GM19452 (cell line): ENCODE results near the gene PKD1.
"Not testable (repeated sequence)": the region's sequence is repeated elsewhere in the genome, so short reads cannot be mapped to it uniquely, and the experiment has no call there.

Experiments used
- ATAC-seq: cut with Tn5 transposase; IDR thresholded peaks from one replicate; pipeline ENCODE4 v1.9.1; 2021; ENCODE audit not compliant: unreplicated experiment

PKD1 gene

DNA sequence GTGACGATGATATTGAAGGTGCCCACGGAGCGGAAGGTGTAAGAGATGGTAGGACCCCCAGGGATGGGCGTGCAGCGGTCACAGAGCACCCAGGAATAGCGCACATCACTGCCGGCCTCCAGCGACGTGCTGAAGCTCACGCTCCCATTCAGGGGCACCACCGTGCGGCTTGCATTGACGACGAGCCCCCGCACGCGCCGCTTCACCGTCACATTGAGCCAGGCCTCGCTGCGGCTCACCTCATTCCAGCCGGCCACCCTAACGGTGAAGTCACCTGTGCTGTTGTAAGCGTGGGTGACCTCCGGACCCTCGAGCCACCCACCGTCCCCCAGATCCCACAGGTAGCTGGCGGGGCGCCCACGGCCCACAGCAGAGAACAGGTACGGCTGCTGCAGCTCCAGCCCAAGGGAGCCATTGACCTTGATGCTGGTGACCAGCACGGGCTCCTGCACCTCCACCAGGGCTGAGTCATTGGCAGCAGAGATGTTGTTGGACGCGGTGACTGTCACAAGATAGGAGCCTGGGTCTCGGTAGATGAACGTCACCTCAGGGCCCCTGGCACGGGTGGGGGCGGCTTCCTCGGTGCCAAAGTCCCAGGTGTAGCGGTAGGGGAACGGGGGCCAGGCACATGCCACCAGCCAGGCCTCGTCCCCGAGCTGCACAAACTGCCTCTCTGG is 25.2 kb downstream of the PKD1 start:
- not testable (repeated sequence) for ATAC-seq

DNA sequence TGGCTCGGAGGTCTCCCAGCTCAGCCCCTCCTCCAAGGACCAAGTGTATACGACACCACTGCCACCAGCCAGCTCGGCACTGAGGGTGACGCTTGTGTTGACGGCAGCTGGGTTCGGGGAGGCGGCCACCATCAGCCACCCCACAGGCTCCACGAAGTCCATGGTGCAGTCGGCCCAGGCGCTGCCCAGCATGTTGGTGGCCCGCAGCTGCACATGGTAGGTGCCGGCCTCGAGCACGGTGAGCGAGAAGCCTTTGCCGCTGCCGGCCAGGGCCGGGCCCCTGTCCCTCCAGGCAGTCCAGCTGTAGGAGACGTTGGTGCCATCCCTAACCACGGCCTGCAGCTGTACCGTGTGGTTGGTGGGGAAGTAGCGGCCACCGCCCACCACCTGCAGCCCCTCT is 25.8 kb downstream of the PKD1 start:
- ATAC-seq = not testable (repeated sequence)

DNA sequence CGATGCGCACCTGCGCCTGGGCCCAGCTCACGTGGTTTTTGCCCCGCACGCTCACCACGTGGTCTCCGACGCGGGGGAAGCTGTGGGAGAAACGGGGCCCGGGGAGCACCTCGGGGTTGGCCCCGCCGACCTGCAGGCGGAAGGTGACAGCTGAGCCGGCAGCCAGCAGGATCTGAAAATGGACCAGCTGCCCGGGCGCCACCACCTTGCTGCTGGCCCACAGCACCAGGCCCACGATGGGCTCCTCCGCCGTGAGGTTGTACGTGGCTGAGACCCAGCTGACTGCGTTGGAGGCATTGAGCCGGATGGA is 26.5 kb downstream of the PKD1 start:
- not testable (repeated sequence) for ATAC-seq

DNA sequence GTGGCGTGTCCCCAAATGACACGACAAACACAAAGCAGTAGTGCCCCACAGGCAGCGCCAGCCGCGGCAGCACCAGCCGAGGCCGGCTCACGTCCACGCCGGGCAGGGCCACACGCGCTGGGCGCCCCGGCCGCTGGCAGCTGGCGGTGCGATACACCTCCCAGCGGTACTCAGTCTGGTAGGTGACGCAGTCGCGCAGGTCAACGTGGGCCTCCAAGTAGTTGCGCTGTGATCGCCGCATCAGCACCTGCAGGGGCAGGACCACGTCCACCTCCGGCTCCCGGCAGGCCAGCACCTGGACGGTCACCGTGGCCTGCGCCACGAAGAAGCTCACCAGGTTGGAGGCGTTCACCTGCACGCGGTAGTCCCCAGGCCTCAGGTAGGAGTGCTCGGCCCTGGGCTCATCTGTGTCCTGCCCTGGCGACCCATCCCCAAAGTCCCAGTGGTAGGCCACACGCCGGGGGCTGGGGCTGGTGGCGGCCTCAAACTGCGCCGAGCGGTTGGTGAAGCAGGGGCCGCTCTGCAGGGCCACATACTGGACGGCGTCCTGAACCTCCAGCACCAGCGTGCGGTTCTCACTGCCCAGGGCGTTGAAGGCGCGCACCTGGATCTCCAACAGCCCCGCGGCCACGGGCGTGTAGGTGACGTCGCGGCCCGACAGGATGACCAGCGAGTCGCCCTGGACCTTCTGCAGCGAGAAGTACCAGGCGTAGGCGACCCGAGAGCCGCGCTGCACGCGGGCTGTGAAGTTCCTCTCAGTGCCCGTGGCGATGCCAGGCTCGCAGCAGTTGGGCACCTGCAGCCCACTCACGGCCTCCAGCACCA is 27.0 kb downstream of the PKD1 start:
- ATAC-seq = not testable (repeated sequence)

DNA sequence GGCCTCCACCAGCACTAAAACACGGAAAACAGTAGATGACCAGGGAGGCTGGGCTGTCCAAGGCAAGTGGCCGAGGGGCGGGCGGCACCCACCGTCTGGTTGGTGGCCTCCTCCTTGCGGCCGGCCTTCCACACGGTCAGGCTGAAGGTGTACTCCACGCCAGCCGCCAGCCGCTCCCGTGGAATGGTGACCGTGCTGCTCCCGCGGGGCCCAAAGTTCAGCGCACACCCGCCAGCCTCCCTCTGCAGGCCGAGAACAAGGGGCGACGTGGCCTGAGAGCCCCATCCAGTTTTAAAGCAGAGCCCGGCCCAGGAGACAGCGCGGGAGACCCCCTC is 27.9 kb downstream of the PKD1 start:
- not testable (repeated sequence) for ATAC-seq

DNA sequence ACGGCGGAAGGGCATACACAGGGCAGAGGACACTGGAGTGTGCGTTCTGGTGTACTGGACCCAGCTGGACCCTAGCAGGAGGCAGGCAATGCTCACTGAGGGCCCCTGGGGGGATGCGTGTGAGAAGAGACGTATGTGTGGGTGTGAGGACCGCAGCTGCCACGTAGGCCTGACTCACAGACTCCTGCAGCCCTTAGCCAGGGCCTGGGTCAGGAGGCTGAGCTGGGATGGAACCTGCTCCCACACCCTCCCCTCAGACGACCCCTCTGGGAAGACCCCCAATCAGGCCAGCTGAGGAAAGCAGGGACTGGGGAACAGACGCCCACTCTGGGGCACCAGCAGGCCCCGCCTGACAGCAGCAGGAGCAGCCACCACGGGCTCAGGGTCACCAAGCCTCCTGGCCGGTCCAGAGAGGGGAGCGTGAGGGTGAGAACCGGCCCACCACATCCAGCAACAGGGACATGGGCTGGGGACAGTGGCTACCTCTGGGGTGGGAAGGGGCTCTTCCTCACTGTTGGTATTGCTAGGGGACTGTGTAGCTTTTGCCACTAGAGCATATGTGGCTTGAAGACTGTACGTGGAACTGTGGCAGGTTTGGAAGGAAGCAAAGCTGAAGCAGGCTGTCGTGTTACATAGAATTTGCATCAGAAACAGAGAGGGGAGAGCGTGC is 28.4 kb downstream of the PKD1 start:
- ATAC-seq = not testable (repeated sequence)

DNA sequence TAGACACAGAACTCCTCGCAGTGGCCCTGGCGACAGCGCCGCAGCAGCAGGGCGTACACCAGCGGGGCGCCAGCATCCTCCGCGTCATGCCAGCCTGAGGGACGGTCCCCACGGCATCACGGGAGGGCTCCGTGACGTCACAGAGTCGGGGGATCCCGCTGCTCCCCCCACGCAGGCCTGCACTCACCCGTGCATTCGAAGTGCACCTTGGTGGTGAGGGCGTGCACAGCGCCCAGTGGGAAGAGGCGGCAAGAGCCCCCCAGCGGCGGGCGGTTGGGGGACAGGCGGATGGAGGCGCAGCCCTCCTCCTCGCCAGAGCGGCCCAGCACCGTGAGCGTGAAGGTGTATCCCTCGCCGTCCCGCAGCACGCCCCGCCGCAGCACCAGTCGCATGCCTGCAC is 29.5 kb downstream of the PKD1 start:
- not testable (repeated sequence) for ATAC-seq

DNA sequence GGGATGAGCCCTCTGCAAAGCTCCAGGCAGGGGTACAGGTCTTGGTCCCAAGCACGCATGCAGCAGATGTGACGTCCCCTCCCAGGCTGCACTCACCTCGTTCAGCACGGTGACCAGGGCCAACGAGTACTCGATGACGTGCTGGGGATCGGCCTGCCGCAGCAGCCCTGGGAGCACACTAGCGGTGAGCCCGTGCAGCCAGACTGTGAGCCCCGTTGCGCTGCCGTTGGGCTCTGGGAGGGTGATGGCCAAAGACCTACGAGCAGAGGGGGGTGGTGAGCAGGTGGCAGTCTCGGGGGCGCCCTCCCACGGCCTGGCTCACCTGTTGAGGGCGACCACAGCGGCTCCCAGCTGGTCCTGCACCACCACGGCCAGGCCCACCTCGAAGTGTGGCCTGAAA is 29.9 kb downstream of the PKD1 start:
- ATAC-seq = not testable (repeated sequence)

DNA sequence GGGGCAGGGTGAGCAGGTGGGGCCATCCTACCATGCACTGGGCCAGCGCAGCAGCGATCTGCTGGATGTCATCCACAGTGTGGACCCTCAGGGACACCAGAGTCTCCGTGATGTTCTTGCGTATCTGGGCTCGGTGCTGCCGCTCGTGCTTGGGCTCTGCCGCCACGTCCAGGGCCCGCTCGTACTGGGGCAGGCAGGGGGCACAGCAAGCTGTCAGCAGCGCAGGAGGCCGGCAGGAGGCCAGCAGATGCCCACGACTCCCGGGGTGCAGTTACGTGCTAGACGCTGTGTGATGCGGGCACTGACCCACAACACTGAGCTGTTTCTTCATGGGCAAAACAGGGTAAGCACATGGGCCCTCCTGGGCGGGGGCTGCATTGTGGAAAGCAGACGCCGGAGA is 30.4 kb downstream of the PKD1 start:
- ATAC-seq = not testable (repeated sequence)

DNA sequence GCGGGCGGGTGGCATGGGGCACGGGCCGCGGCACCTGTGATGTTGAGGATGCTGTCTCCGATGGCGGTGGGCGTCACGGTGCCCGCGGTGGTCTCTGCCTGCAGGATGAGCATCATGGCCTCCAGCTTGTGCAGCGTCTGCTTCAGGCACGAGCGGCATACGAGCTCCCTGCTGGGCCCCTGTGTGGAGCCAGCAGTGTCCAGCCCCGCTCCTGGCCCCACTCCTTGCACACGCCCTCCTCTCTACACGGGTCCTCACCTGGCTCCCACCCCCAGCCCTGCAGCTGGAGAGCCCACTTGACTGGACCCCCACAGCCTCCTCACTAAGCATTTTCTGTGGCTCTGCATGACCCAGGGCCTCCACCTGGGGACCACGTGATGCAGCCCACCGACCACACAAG is 31.2 kb downstream of the PKD1 start:
- ATAC-seq = not testable (repeated sequence)

DNA sequence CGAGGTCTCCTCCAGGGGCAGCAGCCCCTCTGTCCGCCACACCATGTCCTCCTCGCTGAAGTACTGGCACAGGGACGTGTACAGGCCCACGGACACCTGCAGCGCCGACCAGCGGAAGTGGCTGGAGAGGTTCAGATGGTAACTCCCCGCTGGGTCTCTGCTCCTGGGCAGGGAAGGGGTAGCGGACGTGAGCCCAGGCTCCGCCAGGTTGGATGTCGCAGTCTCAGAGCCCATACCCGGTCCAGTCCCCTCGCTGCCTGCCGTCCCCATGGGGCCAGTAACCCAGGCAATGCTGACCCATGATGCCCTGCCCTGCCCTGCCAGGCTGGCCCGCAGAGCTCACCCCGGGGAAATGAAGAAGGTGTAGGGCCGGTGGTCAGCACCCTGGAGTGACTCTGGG is 33.2 kb downstream of the PKD1 start:
- ATAC-seq = no peak

DNA sequence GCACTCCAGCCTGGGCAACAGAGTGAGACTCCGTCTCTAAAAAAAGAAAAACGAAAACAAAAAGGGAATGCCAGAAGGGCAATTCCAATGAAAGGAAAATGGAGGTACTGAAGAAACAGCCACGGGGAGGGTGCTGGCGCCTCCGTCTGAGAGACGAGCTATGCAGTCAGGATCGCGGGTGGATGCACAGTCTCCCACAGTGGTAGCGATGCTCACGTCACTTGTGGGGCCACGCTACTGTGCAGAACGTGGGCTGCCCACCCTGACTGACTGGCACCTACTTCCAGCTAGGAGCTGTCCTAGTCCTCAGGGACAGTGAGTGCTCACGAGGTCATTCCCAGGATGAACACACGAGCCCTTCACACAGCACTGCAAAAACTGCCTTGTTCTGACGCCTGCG is 34.1 kb downstream of the PKD1 start:
- ATAC-seq = not testable (repeated sequence)

DNA sequence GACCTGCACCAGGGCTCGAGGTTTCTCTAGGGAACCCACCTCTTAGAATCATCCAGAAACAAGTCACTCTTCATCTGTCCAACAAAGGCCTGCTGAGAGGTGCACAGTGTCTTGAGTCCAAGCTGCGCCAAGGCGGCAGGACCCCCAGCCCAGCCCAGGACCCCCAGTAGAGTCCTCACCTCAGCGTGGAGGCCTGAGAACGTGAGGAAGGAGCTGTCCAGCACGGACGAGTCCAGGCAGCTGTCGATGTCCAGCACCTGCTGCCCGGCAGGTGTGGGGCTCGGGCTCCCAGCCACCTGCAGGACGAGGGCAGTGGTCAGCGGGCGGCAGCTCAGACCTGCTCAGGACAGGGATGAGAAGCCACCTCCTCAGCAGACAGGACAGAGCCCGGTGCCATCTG is 38.0 kb downstream of the PKD1 start:
- not testable (repeated sequence) for ATAC-seq

DNA sequence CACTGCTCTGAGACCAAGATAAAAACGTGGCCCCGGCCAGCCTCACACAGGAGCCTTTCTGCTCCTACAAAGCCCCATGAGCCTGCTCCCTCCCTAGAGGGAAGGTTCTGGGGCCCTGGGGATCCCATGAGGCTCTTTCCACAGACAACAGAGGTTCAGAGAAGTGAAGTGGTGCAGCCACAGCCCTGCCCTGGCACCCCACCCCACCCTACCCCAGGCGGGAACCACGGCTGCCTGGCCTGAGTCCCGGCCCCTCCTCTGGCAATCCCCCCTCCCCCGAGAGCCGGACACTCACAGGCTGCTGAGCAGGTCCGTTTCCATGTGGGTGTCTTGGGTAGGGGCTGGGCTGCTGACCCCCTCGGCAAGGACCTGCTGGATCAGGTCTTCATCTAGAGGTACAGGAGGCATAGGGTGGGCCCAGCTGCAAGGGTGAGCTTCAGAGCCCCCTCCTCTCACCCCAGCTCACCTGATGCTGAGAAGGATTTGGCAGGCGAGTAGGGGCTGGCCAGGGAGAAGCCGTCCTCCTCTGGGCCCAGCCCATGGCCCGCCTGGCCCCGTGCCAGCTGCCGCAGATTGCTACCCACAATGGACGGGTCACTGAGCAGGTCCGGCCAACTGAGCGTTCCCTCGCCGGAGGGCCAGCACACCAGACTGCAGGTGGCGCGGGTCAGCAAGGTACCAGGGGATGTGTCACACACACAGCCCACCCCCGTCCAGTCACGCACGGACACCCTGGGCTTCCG is 38.7 kb downstream of the PKD1 start:
- ATAC-seq = no peak

DNA sequence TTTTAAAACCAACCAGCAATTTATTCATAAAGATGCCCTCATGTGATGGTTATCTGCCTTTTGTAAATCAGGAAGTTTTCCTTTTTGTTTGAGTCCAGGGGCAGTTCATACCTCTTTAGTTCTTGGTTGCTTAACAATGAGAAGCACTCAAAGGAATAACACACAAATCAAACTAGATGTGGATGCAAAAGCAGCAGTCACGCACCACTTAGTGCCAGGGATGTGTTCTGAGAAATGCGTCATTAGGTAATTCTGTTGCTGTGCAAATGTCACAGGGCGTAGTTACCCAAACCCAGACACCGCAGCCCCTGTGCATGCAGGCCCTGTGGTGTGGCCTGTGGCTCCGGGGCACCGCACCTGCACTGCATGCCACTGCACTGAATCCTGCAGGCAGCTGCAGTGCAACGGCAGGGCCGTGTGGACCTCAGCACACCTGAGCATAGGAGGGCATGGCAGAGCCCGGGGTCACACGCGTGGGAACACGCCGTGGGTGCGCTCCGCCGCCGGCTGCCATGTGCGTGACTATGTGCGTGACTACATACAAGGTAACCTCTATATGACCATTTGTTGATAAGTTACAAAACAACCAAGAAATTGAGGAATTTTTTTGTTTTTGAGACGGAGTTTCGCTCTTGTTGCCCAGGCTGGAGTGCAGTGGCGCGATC is 39.6 kb downstream of the PKD1 start:
- ATAC-seq = no peak

DNA sequence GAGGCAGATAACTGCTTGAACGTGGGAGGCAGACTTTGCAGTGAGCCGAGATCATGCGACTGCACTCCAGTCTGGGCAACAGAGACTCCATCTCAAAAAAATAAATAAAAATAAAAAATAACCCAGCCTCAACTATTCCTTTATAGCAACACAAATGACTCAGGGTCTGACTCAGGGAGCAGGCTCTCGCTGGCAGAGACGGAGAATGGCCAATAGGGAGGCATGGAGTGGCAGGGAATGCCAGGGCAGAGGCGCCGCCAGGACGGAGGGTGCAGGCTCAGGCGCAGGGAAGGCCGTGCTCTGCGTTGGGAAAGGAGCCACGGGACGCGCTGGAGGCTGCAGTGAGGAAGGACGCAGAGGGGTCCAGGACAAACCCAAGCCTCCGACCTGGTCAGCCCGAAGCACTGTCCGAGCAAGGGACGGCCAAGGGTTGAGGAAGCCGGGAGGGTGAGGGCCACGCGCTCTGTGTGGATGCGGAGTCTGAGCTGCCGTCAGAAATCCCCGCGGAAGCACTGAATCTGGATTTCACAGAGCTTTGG is 40.3 kb downstream of the PKD1 start:
- ATAC-seq = no peak

DNA sequence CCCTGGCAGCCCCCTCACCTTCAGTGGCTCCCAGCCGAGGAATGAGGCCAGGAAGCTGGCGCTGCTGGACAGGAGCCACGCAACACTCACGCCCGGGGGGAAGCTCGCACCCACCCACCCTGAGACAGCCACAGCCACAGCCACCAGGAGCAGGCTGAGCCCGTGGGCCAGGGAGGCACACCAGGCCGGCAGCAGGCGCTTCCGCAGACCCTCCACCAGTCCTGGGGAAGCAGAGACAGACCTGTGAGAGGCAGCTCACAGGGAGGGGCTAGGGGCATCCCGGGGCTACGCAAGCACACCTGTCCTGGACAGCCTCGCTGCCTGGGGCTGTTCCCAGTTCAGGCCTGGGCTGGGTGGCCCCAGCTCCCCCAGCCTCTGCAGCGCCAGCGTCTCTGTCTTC is 41.9 kb downstream of the PKD1 start:
- ATAC-seq = no peak

DNA sequence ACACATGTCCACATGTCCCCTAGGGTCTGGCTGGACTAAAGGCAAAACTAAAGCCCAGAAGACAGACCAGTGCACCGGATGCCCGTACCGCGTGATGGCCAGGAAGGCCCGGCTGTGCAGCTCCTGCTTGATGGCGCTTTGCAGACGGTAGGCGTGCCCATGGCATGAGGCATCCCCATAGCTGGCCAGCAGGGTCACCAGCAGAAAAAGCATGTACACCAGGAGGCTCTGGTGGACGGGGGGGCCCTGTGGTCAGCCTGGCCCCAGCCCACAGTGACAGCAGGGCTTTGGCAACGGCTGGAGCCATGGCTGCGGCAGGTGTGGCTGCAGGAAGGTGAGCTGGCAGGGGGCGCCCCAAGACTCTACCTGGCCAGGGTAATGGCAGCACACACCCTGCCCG is 42.8 kb downstream of the PKD1 start:
- no peak for ATAC-seq

DNA sequence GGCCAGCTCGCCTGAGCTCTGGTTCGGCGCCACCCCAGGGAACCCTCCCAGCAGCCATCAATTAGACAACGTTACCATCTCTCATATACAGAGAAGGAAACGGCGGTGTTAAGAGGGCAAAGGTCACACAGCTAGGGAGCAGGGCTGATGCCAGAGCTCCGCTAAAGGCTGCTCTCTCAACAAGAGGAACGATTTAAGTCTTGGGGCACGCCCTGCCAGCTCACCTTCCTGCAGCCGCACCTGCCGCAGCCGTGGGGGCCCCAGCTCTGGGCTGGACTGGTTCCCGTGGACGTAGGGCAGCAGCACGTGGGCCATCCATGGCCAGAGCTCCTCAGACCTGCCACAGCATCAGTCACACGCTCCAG is 43.5 kb downstream of the PKD1 start:
- no peak for ATAC-seq

DNA sequence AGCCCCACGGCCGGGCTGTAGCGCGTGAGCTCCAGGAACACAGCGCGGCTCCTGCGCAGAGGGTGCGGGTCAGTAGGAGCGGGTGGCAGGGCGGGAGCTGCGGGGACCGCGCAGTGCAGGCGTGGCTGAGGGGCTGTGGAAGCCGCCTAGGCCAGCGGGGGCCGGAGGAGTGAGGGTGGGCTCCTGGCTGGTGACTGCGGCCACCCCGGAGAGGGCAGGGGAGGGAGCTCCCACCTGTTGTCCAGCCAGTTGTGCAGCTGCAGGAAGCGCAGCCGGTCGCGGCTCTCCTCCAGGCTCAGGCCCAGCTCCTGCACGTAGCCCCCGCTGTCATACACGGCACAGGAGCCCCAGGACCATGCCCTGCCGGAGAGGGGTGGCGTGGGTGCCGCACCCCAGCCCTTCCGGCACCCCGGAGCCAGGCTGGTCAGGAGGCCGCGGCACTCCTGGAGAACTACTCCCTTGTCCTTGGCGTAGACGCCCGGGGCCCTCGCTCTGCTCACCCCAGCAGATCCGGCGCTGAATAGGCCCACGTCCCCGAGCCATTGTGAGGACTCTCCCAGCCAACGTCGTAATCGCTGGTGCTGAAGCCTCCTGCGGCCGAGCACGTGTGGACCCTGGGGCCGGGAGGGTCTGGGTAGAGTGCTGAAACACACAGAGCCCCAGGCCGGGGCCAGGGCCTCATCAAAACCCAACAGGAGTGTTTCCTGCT is 44.0 kb downstream of the PKD1 start:
- ATAC-seq = no peak
